Lower lobe of right lung (tissue), 2 donors: ENCODE measurements around the gene TUBE1. TPM values are rescaled to one million over a fixed set of nuclear protein-coding genes. Genes with fewer than 3 reads are reported as not detected.

Experiments used
- ATAC-seq, 2 donors: fragments of 200-7000 bp; cut with Tn5 transposase; one replicate each; pipeline ENCODE4 v1.9.1; 2020 to 2022; ENCODE audit warnings: mild to moderate bottlenecking in 2 of 2, moderate library complexity in 2 of 2
- DNase-seq: peaks from one replicate; pipeline ENCODE4 v3.0.0-alpha.2; 2020
- H3K27ac ChIP-seq: fragments of 200-600 bp; one replicate; pipeline ENCODE4 v1.8.0; 2022
- H3K27me3 ChIP-seq: fragments of 200-600 bp; one replicate; pipeline ENCODE4 v1.8.0; 2022; ENCODE audit warnings: low read depth
- H3K36me3 ChIP-seq: fragments of 200-600 bp; one replicate; pipeline ENCODE4 v1.8.0; 2022; ENCODE audit warnings: mild to moderate bottlenecking
- H3K4me1 ChIP-seq: fragments of 200-600 bp; one replicate; pipeline ENCODE4 v1.8.0; 2022
- H3K4me3 ChIP-seq: fragments of 200-600 bp; one replicate; pipeline ENCODE4 v1.8.0; 2022; ENCODE audit warnings: mild to moderate bottlenecking
- H3K9me3 ChIP-seq: fragments of 200-600 bp; one replicate; pipeline ENCODE4 v1.8.0; 2022
- intact Hi-C: fragments of 100-400 bp; cut with DNase I; formaldehyde crosslinking; loops from one replicate; pipeline ENCODE4 v1.11.0; 2022
- total RNA-seq: library from RNA; stranded (reverse); fragmentation: NEBNext Ultra II Directional; extraction: Animal tissue kit (Norgen Biotek cat#: 25700); gene quantifications from one replicate; pipeline ENCODE4 v1.2.1, GENCODE V29; 2021
- TF ChIP-seq, protein P1 (sequence below): fragments of 200-600 bp; IDR thresholded peaks from one replicate; pipeline ENCODE4 v1.8.0; 2022; ENCODE audit warnings: antibody characterized with exemption, mild to moderate bottlenecking
- donor health status: DM: no; HTN: yes; CAD: no; lungs with severe emphysema.

Gene TUBE1
- total RNA-seq, 1 donor from 2014 or later = 22.2 TPM

DNA sequence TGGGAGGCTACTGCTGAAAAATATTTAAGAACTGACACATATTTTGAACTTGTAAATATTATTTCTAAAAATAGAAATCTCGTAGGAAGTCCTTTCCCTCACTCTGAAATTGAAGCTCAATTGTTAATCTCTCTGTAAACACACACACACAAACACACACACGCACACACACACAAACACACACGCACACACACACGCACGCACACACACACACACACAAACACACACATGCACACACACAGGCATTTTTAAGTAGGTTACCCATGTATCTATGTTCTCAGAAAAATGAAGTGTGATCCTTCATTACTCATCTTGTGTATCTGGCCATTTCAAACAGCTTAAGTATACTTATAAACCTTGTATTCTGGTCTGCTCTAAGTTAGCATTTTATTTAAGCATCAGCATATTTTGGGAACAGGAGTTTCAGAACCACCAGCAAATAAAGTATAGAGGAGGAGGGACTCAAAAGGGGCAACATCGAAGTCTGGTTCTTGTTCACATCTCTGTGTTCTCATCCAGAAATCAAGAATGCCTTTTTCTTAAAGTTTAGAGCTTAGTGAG, 21.8 kb downstream of the TUBE1 start:
- intact Hi-C loops = no loop called here
- Histone ChIP-seq H3K27ac (no peak overlapping the region), H3K9me3 (no peaks in the 10 kb centered on the region), H3K27me3 (no peaks in the 10 kb centered on the region), H3K36me3 (peaks cover 15% of the 10 kb centered on the region), H3K4me1 (no peaks in the 10 kb centered on the region), H3K4me3 (no peak overlapping the region)
- ATAC-seq (no peak), DNase-seq (no peak)
- TF ChIP-seq, protein P1, sequence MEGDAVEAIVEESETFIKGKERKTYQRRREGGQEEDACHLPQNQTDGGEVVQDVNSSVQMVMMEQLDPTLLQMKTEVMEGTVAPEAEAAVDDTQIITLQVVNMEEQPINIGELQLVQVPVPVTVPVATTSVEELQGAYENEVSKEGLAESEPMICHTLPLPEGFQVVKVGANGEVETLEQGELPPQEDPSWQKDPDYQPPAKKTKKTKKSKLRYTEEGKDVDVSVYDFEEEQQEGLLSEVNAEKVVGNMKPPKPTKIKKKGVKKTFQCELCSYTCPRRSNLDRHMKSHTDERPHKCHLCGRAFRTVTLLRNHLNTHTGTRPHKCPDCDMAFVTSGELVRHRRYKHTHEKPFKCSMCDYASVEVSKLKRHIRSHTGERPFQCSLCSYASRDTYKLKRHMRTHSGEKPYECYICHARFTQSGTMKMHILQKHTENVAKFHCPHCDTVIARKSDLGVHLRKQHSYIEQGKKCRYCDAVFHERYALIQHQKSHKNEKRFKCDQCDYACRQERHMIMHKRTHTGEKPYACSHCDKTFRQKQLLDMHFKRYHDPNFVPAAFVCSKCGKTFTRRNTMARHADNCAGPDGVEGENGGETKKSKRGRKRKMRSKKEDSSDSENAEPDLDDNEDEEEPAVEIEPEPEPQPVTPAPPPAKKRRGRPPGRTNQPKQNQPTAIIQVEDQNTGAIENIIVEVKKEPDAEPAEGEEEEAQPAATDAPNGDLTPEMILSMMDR = no peak

DNA sequence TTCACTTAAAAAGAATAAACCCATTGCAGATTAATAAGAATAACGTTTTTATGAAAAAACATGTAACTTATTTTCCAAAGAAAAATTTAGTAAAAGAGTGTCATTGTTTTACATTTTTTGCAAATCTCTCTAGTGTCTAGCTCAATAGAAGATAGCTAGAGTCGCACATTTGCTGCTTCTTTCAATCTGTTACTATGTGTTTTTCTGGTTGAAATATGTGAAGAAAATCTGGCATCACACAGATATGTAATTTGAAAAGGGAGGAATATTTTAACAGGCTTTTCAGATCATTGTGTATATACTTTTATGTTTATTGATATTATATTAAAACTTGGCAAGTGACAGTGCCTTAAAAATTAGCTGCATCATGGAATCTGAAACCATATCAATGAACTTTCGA, 24.3 kb downstream of the TUBE1 start:
- no peaks in the 10 kb centered on the region for H3K4me1 ChIP-seq
- H3K27me3 ChIP-seq = no peaks in the 10 kb centered on the region
- H3K4me3 ChIP-seq = no peak overlapping the region
- ATAC-seq (no peak), DNase-seq (no peak)
- H3K27ac ChIP-seq = no peak overlapping the region
- H3K9me3 ChIP-seq = no peaks in the 10 kb centered on the region
- intact Hi-C loops = no loop called here
- TF ChIP-seq, protein P1 = no peak
- H3K36me3 ChIP-seq = no peaks in the 10 kb centered on the region

DNA sequence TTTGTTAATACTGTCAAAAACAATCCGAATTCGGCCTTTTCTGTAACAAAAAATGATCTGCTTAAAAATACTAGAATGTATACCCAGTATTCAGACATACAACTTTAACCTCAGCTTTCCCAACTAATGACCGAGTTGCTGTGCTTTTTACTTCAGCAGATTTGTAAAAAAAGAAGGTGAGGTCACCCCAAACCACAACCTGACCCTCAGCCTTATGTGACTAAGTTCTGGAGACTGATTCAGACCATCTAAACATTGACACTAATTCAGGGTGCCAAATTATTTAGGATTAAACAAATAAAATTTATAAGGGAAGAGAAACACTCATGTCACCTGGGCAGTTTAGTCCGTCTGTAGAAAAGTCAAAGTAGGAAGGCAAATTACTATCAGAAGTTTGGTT, 25.7 kb downstream of the TUBE1 start:
- no peak overlapping the region for H3K4me3 ChIP-seq
- intact Hi-C loops = no loop called here
- ATAC-seq = no peak
- no peak overlapping the region for H3K27ac ChIP-seq
- no peaks in the 10 kb centered on the region for H3K4me1 ChIP-seq
- TF ChIP-seq, protein P1 = no peak
- no peaks in the 10 kb centered on the region for H3K36me3 ChIP-seq
- no peak for DNase-seq
- H3K9me3 ChIP-seq = no peaks in the 10 kb centered on the region
- H3K27me3 ChIP-seq = no peaks in the 10 kb centered on the region

DNA sequence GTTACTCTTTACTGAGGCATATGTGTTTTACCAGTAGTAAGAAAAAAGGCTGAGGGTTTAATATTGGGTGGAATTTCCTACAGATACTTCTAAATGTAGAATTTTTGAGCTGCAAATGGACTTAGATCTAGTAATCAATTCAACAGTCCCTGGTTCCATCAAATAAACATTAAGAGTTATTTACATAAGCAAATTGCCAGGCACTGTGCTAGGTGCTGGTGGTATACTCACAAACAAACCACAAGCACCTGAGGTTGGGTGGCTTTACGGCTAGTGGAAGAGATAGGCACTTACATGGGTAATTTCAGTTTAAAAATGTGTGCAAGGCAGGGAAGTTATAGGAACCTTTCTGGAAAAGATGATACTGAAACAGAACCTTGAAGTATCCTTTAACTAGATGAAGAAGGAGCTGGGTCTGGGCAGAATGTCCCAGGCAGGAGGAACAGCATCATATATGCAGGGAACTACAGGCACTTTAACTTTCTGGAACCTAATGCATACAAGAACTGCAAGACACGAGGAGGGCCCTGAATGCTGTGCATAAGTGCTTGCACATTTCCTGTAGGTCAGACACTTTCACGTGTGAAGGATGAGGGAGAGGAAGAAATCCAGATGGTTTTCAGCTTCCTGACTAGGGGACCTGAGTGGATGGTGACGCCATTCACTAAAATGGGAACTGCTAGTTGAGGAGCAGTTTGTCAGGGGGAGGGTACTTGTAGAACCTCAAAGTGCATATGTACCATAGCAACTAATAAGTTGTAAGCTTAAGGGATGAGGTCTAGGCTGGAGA, 28.8 kb downstream of the TUBE1 start:
- TF ChIP-seq, protein P1 = no peak
- Histone ChIP-seq H3K4me1 (no peaks in the 10 kb centered on the region), H3K9me3 (no peaks in the 10 kb centered on the region), H3K36me3 (no peaks in the 10 kb centered on the region), H3K27me3 (no peaks in the 10 kb centered on the region), H3K27ac (no peak overlapping the region), H3K4me3 (no peak overlapping the region)
- no peak for ATAC-seq
- DNase-seq = no peak
- intact Hi-C loops = no loop called here

DNA sequence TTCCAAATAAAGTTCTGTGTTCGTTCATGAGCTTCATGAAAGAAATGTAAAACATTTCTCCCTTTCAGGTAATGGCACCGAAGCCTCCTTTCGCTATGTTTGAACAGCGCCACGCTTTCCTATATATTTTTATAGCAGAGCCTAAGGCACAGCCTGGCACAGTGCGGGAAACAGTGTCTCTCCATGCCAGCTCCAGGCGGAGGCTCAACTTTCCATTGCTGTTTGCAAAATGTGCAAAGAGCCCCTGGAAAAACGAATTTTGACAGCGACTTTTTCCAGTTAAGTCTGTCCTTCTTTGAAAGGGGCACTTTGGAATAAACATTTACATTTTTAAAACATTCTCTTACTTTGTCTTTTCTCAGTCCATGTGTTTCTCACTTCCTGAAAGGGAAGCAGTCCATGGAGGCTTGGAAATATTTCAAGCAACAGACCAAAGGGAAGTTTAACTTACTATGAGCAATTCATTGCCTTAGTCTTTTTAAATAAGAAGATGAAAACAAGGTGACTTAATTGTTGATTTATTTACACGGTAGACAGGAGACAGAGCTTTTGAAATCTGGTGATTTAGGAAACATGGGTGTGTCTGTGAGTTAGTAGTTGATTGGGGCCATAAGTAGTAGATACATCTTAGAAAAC, 32.6 kb downstream of the TUBE1 start:
- no peak overlapping the region for H3K4me3 ChIP-seq
- intact Hi-C loops = no loop called here
- no peaks in the 10 kb centered on the region for H3K4me1 ChIP-seq
- H3K36me3 ChIP-seq = no peaks in the 10 kb centered on the region
- DNase-seq (no peak), ATAC-seq (no peak)
- no peaks in the 10 kb centered on the region for H3K9me3 ChIP-seq
- no peak overlapping the region for H3K27ac ChIP-seq
- H3K27me3 ChIP-seq = no peaks in the 10 kb centered on the region
- TF ChIP-seq, protein P1 = no peak
